Skeletal muscle tissue (tissue), 4 donors: ENCODE data around the gene GPD1. TPM values are rescaled to one million over a fixed set of nuclear protein-coding genes. Genes with fewer than 3 reads are reported as not detected.

Experiments
- H3K27ac ChIP-seq: one replicate; pipeline ENCODE4 v1.7.0; 2013; ENCODE audit warnings: mild to moderate bottlenecking, low read depth, low read length, inconsistent platforms
- H3K27me3 ChIP-seq, 3 donors: one replicate each; pipeline ENCODE4 v1.7.0; 2013; ENCODE audit warnings: low read length in 3 of 3; ENCODE audit not compliant: control insufficient read depth in 3 of 3, insufficient read depth in 3 of 3
- H3K36me3 ChIP-seq, 3 donors: one replicate each; pipeline ENCODE4 v1.7.0; 2013; ENCODE audit warnings: low read length in 3 of 3; ENCODE audit not compliant: control insufficient read depth in 3 of 3, insufficient read depth in 3 of 3
- H3K4me1 ChIP-seq, 3 donors: one replicate each; pipeline ENCODE4 v1.7.0; 2013; ENCODE audit warnings: low read length in 3 of 3, mild to moderate bottlenecking in 3 of 3; ENCODE audit not compliant: control insufficient read depth in 3 of 3, insufficient read depth in 3 of 3
- H3K4me3 ChIP-seq, 3 donors: one replicate each; pipeline ENCODE4 v1.7.0; 2013; ENCODE audit warnings: low read length in 3 of 3
- H3K9ac ChIP-seq, 3 donors: one replicate each; pipeline ENCODE4 v1.7.0; 2013; ENCODE audit warnings: low read length in 3 of 3, mild to moderate bottlenecking in 3 of 3, moderate library complexity in 2 of 3, low read depth in 1 of 3
- H3K9me3 ChIP-seq, 3 donors: one replicate each; pipeline ENCODE4 v1.7.0; 2013; ENCODE audit warnings: low read length in 3 of 3; ENCODE audit not compliant: control insufficient read depth in 3 of 3
- total RNA-seq: library from RNA; depleted of rRNA; stranded (reverse); fragments of >200 nt; gene quantifications from one replicate; pipeline ENCODE4 v1.2.3, GENCODE V29; 2014
- donor health status: Osteomylitis.

The GPD1 gene
- total RNA-seq = 104 TPM

DNA sequence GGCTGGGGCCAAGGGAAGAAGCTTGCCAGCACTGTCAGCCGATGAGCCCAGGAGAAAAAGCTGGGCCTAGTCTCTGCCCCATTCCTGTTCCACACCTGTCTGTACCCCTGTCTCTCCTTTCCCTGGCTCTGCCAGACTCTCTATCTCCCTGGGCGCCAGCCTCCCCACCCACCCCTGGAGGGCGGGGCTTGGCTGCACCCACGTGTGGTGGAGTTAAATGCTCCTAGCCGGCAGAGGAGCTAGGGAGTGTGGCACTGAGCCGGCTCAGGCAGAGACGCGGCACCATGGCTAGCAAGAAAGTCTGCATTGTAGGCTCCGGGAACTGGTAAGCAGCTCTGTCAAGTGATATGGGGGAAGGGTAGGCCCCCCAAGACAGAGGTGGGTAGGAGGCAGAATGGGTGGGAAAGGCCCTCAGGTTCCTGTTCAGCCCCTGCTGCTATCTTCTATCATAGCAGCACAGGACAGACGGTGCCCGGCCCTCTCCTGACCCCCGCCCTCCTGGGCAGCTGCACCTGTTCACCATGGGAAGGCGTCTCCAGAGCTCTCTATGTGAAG, at the start of gene GPD1:
TSS of gene GPD1 (plus strand) at position 242 of the 555 bp plus-strand sequence. CDS start at position 285, 43 bp downstream.
- peak within 1 kb of the TSS; percentile 86 to 94 (median 88) for H3K4me3 ChIP-seq
- H3K27me3 ChIP-seq = no peaks in the 10 kb centered on the region
- H3K4me1 ChIP-seq = peaks cover 61 to 71% (median 66%) of the 10 kb centered on the region in 3 donors
- peak within 1 kb of the TSS; percentile 90 for H3K27ac ChIP-seq
- H3K9me3 ChIP-seq = no peaks in the 10 kb centered on the region
- H3K9ac ChIP-seq = peak within 1 kb of the TSS; percentile 84 to 95 (median 89)
- peaks cover 39 to 49% (median 40%) of the 10 kb centered on the region in 3 donors for H3K36me3 ChIP-seq

DNA sequence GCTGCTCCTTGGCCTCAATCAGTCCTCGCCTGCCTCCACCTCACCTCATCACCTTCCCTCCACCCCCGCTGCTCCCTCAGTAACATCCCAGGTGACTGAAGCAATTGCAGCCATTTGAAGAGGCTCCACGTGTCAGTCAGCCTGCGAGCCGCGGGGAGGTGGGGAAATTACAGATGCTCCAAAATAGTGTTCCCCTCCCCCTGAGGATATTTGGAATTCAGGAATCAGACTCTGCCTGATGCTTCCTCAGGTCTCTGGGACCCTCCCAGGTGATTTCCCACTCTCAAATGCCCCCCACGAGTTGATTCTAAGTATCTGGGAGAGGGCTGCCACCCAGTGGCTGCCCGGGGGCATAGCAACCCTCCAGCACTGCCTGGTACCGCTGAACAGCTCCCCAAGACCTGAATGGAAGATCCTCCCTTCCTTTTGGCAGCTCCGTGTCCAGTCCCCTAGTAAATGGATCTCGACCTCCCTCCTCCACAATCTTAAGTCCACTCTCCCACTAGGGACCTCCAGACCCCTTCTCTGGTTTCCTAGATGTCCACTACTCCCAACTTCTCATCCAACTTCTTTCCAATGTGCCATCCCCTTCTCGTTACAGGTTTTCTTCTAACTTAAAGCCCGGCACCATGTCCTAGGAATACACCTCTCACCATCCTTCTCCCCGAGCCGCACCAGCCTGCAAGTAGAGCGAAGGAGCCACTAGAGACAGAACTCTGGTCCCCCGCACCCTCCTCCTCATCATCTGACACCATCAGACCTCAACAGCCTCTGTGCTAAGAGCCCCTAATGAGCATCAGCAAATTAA, 47.8 kb upstream of the GPD1 start:
- H3K9ac ChIP-seq = peak overlapping the region in 1 of 3 donors; percentile 25
- H3K4me3 ChIP-seq = peak overlapping the region in 2 of 3 donors; percentile 31 to 81
- H3K27ac ChIP-seq = no peak overlapping the region
- H3K4me1 ChIP-seq = peaks cover 16 to 18% (median 18%) of the 10 kb centered on the region in 3 donors
- no peaks in the 10 kb centered on the region for H3K36me3 ChIP-seq
- peaks cover 12 to 35% (median 24%) of the 10 kb centered on the region in 3 donors for H3K27me3 ChIP-seq
- no peaks in the 10 kb centered on the region for H3K9me3 ChIP-seq

DNA sequence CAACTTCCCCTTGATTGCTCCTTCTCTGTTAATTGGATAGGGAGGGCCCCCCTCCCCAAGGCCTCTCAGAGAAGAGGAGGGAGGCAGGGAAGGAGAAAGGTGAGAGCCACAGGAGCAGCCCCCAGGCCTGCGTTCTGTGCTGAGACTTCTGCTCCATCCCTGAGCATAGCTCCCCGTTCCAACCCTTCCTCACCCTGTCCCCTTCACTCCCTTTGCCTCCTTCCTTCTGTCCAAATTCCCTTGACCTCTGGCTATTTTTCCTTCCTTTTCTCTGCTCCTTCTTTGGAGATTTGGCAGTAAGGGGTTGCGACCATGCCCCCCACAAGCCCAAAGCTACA, 47.2 kb upstream of the GPD1 start:
- Histone ChIP-seq H3K4me1 (peaks cover 16 to 23% (median 19%) of the 10 kb centered on the region in 3 donors), H3K4me3 (peak overlapping the region; percentile 67 to 85 (median 81)), H3K27ac (no peak overlapping the region), H3K27me3 (peaks cover 7 to 29% (median 20%) of the 10 kb centered on the region in 3 donors), H3K36me3 (no peaks in the 10 kb centered on the region), H3K9ac (peak overlapping the region; percentile 51 to 82 (median 72)), H3K9me3 (no peaks in the 10 kb centered on the region)

DNA sequence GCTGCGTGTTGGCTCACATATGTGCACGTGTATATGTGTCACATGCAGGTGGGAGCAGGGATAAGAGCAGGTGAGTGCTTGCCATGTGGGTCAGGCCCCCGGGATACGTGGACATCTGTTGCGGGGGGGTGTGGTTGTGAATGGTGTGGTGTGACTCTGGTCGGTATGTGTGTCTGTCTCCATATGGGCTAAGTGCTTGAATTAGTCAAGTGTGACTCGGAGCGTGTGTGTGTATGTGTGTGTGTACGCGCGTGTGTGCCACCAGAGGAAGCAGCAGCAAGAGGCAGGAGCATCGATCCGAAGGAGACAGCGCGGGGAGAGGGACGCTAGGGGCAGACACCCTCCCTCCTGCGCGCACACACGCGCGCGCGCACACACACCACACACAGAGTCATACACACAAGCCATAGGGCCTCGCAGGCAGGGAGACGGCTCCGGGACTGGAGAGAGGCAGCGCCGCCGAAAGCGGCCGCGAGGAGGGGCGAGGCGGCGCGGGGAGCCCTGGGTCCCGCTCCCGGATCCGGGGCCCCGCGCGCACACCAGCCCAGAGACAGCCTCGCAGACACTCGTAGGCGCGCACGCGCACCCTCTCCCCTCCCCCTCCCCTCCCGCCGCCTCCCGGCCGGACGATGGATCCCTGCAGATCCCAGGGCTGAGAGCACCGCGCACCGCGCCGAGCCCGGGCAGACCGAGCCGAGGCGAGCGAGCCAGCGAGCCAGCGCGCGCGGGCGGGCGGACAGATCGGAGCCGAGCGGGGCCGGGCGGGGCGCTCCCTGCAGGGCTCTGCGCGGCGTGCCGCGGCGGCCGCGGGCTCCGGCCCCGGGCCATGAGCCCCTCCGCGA, 46.6 kb upstream of the GPD1 start, which contains the start of gene ASIC1:
TSS of gene ASIC1 (plus strand) at position 597 of the 842 bp plus-strand sequence. CDS start 1,171 bp downstream, outside the sequence.
- Histone ChIP-seq H3K27ac (no peak within 1 kb of the TSS), H3K4me1 (peaks cover 16 to 24% (median 19%) of the 10 kb centered on the region in 3 donors), H3K36me3 (no peaks in the 10 kb centered on the region), H3K27me3 (peaks cover 4 to 24% (median 20%) of the 10 kb centered on the region in 3 donors), H3K4me3 (peak within 1 kb of the TSS; percentile 67 to 85 (median 81)), H3K9me3 (no peaks in the 10 kb centered on the region), H3K9ac (peak within 1 kb of the TSS; percentile 51 to 82 (median 72))

DNA sequence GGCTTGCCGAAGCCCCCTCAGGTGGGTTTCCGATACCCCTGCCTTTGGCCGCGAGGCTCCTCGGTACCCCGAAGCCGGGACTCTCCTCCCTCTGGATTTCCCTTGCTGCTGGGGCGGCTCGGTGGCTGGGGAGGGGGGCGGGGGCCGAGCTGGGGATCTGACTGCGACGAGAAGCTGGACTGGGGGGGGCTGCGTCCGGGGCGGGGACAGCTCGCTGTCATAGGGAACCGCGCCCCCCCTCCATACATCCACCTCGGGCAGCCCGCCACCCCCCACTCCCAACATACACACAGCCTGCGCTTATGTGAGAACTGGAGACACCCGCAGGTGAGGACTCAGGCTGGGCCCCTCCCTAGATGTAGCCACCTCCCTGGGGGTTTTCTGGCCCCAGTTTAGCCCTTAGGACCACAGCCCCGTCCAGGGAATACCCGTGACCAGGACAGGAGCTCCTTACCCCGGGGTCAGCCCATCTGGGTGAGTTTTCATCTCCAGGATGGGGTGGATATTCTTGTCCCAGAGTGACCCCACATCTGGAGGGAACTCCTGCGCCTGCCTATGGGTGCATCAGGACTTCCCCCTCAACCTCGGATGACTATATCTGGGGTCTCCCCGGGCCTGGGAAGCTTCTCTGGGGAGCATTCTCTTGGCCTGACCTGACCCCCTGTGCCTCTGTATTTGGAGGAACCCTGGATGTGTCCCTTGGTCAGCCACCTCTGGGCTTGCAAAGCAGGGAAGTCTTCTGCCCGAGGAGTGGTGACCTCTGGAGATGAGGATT, 45.7 kb upstream of the GPD1 start:
- Histone ChIP-seq H3K9ac (peak overlapping the region in 1 of 3 donors; percentile 82), H3K27me3 (peaks cover 3 to 20% (median 17%) of the 10 kb centered on the region in 3 donors)

DNA sequence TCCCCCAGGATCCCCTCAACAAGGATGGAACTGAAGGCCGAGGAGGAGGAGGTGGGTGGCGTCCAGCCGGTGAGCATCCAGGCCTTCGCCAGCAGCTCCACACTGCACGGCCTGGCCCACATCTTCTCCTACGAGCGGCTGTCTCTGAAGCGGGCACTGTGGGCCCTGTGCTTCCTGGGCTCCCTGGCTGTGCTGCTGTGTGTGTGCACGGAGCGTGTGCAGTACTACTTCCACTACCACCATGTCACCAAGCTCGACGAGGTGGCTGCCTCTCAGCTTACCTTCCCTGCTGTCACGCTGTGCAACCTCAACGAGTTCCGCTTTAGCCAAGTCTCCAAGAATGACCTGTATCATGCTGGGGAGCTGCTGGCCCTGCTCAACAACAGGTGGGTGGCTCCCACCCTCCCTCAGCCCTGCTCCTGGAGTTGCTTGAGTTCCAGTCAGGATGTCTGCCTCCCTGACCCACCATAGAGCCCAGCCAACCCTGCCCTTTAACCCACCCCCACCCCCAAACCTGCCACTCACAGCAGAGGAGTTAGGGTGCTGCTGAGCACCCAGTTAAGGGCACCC, 45.0 kb upstream of the GPD1 start:
- H3K4me3 ChIP-seq = no peak overlapping the region
- peaks cover 16 to 24% (median 19%) of the 10 kb centered on the region in 3 donors for H3K4me1 ChIP-seq
- H3K27ac ChIP-seq = no peak overlapping the region
- H3K9me3 ChIP-seq = no peaks in the 10 kb centered on the region
- no peaks in the 10 kb centered on the region for H3K36me3 ChIP-seq
- H3K27me3 ChIP-seq = peaks cover 3 to 20% (median 18%) of the 10 kb centered on the region in 3 donors
- no peak overlapping the region for H3K9ac ChIP-seq

More for the DNA sequence above, 45.7 kb upstream of the GPD1 start:
- H3K4me3 ChIP-seq = peak overlapping the region in 2 of 3 donors; percentile 81 to 85
- H3K27ac ChIP-seq = no peak overlapping the region
- H3K9me3 ChIP-seq = no peaks in the 10 kb centered on the region
- peaks cover 16 to 24% (median 19%) of the 10 kb centered on the region in 3 donors for H3K4me1 ChIP-seq
- H3K36me3 ChIP-seq = no peaks in the 10 kb centered on the region

DNA sequence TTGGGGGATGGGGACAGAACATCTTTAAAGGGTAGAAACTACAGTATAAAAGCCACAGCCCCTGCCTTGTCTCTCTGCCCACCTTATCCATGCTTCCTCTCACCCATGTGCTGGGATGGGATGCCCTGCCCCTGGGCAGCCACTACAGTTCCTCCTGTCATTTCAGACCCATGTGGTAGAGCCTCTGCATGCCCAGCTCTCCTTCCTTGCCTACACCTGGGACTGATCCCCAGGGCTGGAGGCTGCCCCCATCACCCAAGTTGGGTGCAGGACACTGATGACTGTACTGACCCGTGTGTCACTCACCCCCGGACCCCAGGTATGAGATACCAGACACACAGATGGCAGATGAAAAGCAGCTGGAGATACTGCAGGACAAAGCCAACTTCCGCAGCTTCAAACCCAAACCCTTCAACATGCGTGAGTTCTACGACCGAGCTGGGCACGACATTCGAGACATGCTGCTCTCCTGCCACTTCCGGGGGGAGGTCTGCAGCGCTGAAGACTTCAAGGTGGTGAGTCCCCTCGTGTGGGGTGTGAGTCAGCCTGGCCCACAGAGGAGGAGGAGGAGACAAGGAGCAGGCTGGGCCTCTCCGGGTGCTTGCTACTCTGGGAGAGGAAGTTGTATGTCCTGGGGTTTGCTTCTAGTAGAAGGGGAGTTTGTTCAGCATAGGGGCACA, 44.2 kb upstream of the GPD1 start:
- Histone ChIP-seq H3K36me3 (no peaks in the 10 kb centered on the region), H3K27me3 (peaks cover 3 to 22% (median 18%) of the 10 kb centered on the region in 3 donors), H3K4me1 (peaks cover 16 to 24% (median 19%) of the 10 kb centered on the region in 3 donors), H3K4me3 (no peak overlapping the region), H3K9me3 (no peaks in the 10 kb centered on the region), H3K9ac (no peak overlapping the region), H3K27ac (no peak overlapping the region)

DNA sequence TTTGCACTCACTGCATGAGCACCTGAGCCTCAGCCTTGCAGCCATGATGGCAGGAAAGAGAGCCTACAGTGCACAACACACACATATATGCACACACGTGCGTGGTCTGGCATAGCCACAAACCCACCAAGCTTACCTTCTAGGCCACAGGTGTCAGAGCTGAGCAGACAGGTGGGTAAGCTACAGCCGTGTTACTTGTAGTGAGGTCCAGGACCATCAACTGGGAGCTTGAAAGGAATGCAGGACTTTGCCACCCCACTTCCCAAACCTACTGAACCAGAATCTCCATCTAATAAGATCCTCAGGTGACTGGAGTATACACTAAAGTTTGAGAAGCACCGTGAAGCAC, 43.7 kb upstream of the GPD1 start:
- peaks cover 3 to 22% (median 18%) of the 10 kb centered on the region in 3 donors for H3K27me3 ChIP-seq
- no peak overlapping the region for H3K27ac ChIP-seq
- H3K9me3 ChIP-seq = no peaks in the 10 kb centered on the region
- no peak overlapping the region for H3K9ac ChIP-seq
- H3K4me1 ChIP-seq = peaks cover 16 to 24% (median 19%) of the 10 kb centered on the region in 3 donors
- H3K36me3 ChIP-seq = no peaks in the 10 kb centered on the region
- H3K4me3 ChIP-seq = no peak overlapping the region
